ENCODE results near the gene TVP23A. TPM values are rescaled to one million over a fixed set of nuclear protein-coding genes. Genes with fewer than 3 reads are reported as not detected.
A peak's percentile ranks its signal among the peaks of the same experiment; 100 is the strongest.

TVP23A gene
- total and polyA plus RNA-seq, 10 of the 15 experiments (the other 5 are each of a cell fraction or from before 2014, with no cell fraction given) = 1.1 to 6.4 (median 2.2) TPM

- TF ChIP-seq MLLT1 (IDR thresholded peaks at IDR 0.05) (no peak), NFIC (IDR thresholded peaks at IDR 0.05; ENCODE audit: low read depth, low read length) (0 out of 2 replicates have a peak, but pooled peaks have one; percentile 43), SREBF1 (IDR thresholded peaks at IDR 0.05; ENCODE audit: low read length) (no peak), CBX5 (IDR thresholded peaks at IDR 0.05; ENCODE audit: low read depth) (no peak), SP1 (IDR thresholded peaks at IDR 0.05; ENCODE audit: low read depth, low read length) (no peak), HDAC6 (IDR thresholded peaks at IDR 0.05; ENCODE audit: unreplicated experiment) (no peak), RAD51 (IDR thresholded peaks at IDR 0.05) (no peak), IRF4 (IDR thresholded peaks at IDR 0.05; ENCODE audit: low read depth, low read length) (no peak), IKZF2 (IDR thresholded peaks at IDR 0.05) (peak in 1 of 2 experiments; percentile 43; a peak in 1 of 4 replicates), SMC3 (IDR thresholded peaks at IDR 0.05; ENCODE audit: borderline replicate concordance, low read length) (no peak), TBL1XR1 (IDR thresholded peaks at IDR 0.05; ENCODE audit: low read depth, low read length) (no peak), CREM (IDR thresholded peaks at IDR 0.05; ENCODE audit: low read depth) (peak; percentile 42; the same call in 1 of the 2 replicates), ZBTB33 (IDR thresholded peaks at IDR 0.05) (no peak), RUNX3 (IDR thresholded peaks at IDR 0.05; ENCODE audit: low read length) (0 out of 2 replicates have a peak, but pooled peaks have one; percentile 9), SIX5 (IDR thresholded peaks at IDR 0.05; ENCODE audit: low read depth, low read length, severe bottlenecking) (no peak), JUNB (IDR thresholded peaks at IDR 0.05) (peak; percentile 58), EED (IDR thresholded peaks at IDR 0.05; ENCODE audit: low read depth) (peak; percentile 75), POLR2A (IDR thresholded peaks at IDR 0.05; ENCODE audit: low read depth, low read length) (no peak), ZSCAN29 (IDR thresholded peaks at IDR 0.05) (no peak), CREB1 (IDR thresholded peaks at IDR 0.05; ENCODE audit: low read depth) (0 out of 2 replicates have a peak, but pooled peaks have one; percentile 19), RAD21 (IDR thresholded peaks at IDR 0.05; ENCODE audit: insufficient read depth, low read depth, low read length) (peak; percentile 28; the same call in 1 of the 2 replicates), EZH2 (IDR thresholded peaks at IDR 0.05; ENCODE audit: borderline replicate concordance, control insufficient read depth, low read depth, low read length) (no peak), GABPA (IDR thresholded peaks at IDR 0.05; ENCODE audit: low read depth) (no peak), BCL3 (IDR thresholded peaks at IDR 0.05; ENCODE audit: borderline replicate concordance, insufficient read depth, low read depth, low read length, poor library complexity, severe bottlenecking) (no peak), STAT3 (IDR thresholded peaks at IDR 0.05; ENCODE audit: low read depth, low read length) (no peak), SUZ12 (IDR thresholded peaks at IDR 0.05; ENCODE audit: unreplicated experiment) (no peak), FOXM1 (IDR thresholded peaks at IDR 0.05; ENCODE audit: low read depth, low read length) (no peak)
- TF ChIP-seq, protein P1, sequence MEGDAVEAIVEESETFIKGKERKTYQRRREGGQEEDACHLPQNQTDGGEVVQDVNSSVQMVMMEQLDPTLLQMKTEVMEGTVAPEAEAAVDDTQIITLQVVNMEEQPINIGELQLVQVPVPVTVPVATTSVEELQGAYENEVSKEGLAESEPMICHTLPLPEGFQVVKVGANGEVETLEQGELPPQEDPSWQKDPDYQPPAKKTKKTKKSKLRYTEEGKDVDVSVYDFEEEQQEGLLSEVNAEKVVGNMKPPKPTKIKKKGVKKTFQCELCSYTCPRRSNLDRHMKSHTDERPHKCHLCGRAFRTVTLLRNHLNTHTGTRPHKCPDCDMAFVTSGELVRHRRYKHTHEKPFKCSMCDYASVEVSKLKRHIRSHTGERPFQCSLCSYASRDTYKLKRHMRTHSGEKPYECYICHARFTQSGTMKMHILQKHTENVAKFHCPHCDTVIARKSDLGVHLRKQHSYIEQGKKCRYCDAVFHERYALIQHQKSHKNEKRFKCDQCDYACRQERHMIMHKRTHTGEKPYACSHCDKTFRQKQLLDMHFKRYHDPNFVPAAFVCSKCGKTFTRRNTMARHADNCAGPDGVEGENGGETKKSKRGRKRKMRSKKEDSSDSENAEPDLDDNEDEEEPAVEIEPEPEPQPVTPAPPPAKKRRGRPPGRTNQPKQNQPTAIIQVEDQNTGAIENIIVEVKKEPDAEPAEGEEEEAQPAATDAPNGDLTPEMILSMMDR (IDR thresholded peaks at IDR 0.05 in 2 of 3, conservative IDR thresholded peaks at IDR 0.05 in 1 of 3; ENCODE audit: control insufficient read depth in 2 of 3, extremely low read depth in 1 of 3, insufficient read depth in 1 of 3, low read depth in 3 of 3, low read length in 3 of 3) = peak in 2 of 3 experiments; percentile 4 to 21; a peak in 2 of 6 replicates
These were observed 67.3 kb downstream of the TVP23A start (continued) for GRCh38 chr16:10751291-10751697.
